Fibroblast of lung (primary cell): ENCODE results near the gene ZNF280A.

Source experiments
- CTCF ChIP-seq, 2 donors: IDR thresholded peaks in 1 of 2; conservative IDR thresholded peaks in 1 of 2; 1 replicate in 1 of 2; 2 replicates in 1 of 2; pipeline ENCODE4 v1.5.1; 2011 to 2012; ENCODE audit warnings: low read length in 2 of 2, control low read depth in 1 of 2, inconsistent platforms in 1 of 2, low read depth in 1 of 2, mild to moderate bottlenecking in 1 of 2
- EZH2 ChIP-seq: IDR thresholded peaks from 2 replicates; pipeline ENCODE4 v1.5.1; 2012; ENCODE audit warnings: low read length, control low read depth, mild to moderate bottlenecking; ENCODE audit errors: missing control alignments

DNA sequence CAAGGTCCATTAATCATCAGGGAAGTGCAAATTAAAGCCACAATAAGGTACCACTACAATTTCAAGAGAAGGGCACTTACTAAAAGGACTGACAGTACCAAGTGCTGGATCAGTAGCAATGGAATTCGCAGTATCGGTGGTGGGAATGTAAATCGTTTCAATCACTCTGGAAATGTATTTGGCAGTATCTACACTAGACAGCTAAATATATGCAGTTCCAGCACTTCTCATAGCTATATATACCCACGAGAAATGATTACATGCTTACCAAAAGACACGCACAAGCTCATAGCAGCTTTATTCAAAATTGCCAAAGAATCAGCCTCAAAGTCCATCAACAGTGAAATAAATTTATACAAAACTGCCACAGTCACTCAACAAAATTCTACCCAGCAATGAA is 7.1 kb downstream of the ZNF280A start:
- TF ChIP-seq CTCF (conservative IDR thresholded peaks at IDR 0.05 in 1 of 2, IDR thresholded peaks at IDR 0.05 in 1 of 2; ENCODE audit: low read depth in 1 of 2, low read length in 2 of 2), result no peak
- no peak for TF ChIP-seq EZH2
